Transverse colon (tissue), 4 donors: Measurements from ENCODE around the gene PLEKHH2.

Experiments
- CTCF ChIP-seq, 5 experiments: fragments of 200-600 bp in 3 of 5; fragments of 450-650 bp in 2 of 5; sonication (generic) in 3 of 5; IDR thresholded peaks; 1 replicate in 2 of 5; 2 replicates in 3 of 5; pipeline ENCODE4 v1.5.1; 2016 to 2017; ENCODE audit warnings: antibody characterized with exemption in 5 of 5, inconsistent platforms in 3 of 5, mild to moderate bottlenecking in 2 of 5, moderate library complexity in 1 of 5
- EP300 ChIP-seq: sonication (generic); formaldehyde crosslinking; IDR thresholded peaks from one replicate; pipeline ENCODE4 v1.6.1; 2017; ENCODE audit warnings: antibody characterized with exemption, low read depth
- POLR2A ChIP-seq: fragments of 450-650 bp; IDR thresholded peaks from one replicate; pipeline ENCODE4 v1.6.1; 2016; ENCODE audit warnings: antibody characterized with exemption, mild to moderate bottlenecking, moderate library complexity
- POLR2AphosphoS5 ChIP-seq, 3 donors: sonication (generic); formaldehyde crosslinking; IDR thresholded peaks; one replicate each; pipeline ENCODE4 v1.6.1; 2016; ENCODE audit warnings: antibody characterized with exemption in 3 of 3

- TF ChIP-seq EP300 (no peak), POLR2A (no peak), POLR2AphosphoS5 (IDR thresholded peaks at IDR 0.05) (no peak), CTCF (IDR thresholded peaks at IDR 0.05) (no peak)
Measured at GRCh38 chr2:43708178-43708577, 71.1 kb downstream of the PLEKHH2 start.
